ENCODE data around the gene DUSP28.

GRCh38 chr2:240569998-240570530 lies 9.9 kb downstream of the DUSP28 start:
- TF ChIP-seq CHD1 (IDR thresholded peaks at IDR 0.05; ENCODE audit: low read depth, low read length) (no peak), NR2C2 (IDR thresholded peaks at IDR 0.05; ENCODE audit: borderline replicate concordance, control insufficient read depth, insufficient read length, low read depth) (no peak), PKNOX1 (IDR thresholded peaks at IDR 0.05) (no peak), BCL3 (IDR thresholded peaks at IDR 0.05; ENCODE audit: borderline replicate concordance, insufficient read depth, low read depth, low read length, poor library complexity, severe bottlenecking) (no peak), CTCF (IDR thresholded peaks at IDR 0.05 in 2 of 3, conservative IDR thresholded peaks at IDR 0.05 in 1 of 3; ENCODE audit: control insufficient read depth in 2 of 3, extremely low read depth in 1 of 3, insufficient read depth in 1 of 3, low read depth in 3 of 3, low read length in 3 of 3) (no peak), RFX5 (IDR thresholded peaks at IDR 0.05; ENCODE audit: low read depth, low read length) (no peak), SIN3A (IDR thresholded peaks at IDR 0.05; ENCODE audit: low read depth, low read length) (no peak), TAF1 (IDR thresholded peaks at IDR 0.05; ENCODE audit: borderline replicate concordance, low read depth, low read length) (no peak), POLR2AphosphoS5 (IDR thresholded peaks at IDR 0.05; ENCODE audit: low read length) (no peak), EP300 (IDR thresholded peaks at IDR 0.05; ENCODE audit: borderline replicate concordance in 1 of 2, control insufficient read depth in 1 of 2, low read depth in 2 of 2, low read length in 2 of 2) (no peak), DPF2 (IDR thresholded peaks at IDR 0.05) (no peak), MLLT1 (IDR thresholded peaks at IDR 0.05) (no peak)
